ENCODE data around the gene EPB41L4B. TPM values are rescaled to one million over a fixed set of nuclear protein-coding genes. Genes with fewer than 3 reads are reported as not detected.

Gene EPB41L4B
- total and polyA plus RNA-seq, 2 of the 4 experiments (the other 2 are of a cell fraction): 0.36 to 0.54 TPM

- no peak overlapping the region for H4K8ac ChIP-seq (ENCODE audit: low read depth in 2 of 2, low read length in 2 of 2)
- no peaks in the 10 kb centered on the region for H4K20me1 ChIP-seq (ENCODE audit: insufficient read depth, low read length)
- H2AK9ac ChIP-seq (replicated peaks; ENCODE audit: low read depth, low read length, poor library complexity): no peak overlapping the region
- no peaks in the 10 kb centered on the region for H3K36me3 ChIP-seq (ENCODE audit: control insufficient read depth, insufficient read depth, low read length)
- H3K9me3 ChIP-seq (ENCODE audit: control insufficient read depth, insufficient read depth, low read length): no peaks in the 10 kb centered on the region
- DNase-seq (no peak), ATAC-seq (ENCODE audit: low read depth) (no peak)
- no peak overlapping the region for H4K5ac ChIP-seq (ENCODE audit: low read depth, low read length)
- H2BK120ac ChIP-seq (ENCODE audit: low read depth, low read length): no peak overlapping the region
- H3K79me1 ChIP-seq (ENCODE audit: low read depth in 1 of 2, low read length in 2 of 2): no peaks in the 10 kb centered on the region
- no peak overlapping the region for H2AK5ac ChIP-seq (ENCODE audit: low read depth, low read length)
- no peak overlapping the region for H3K27ac ChIP-seq (ENCODE audit: insufficient read depth, low read length)
- H3K14ac ChIP-seq (replicated peaks; ENCODE audit: low read depth, low read length): no peak overlapping the region
- H3K4ac ChIP-seq (ENCODE audit: low read depth, low read length): no peak overlapping the region
- H2AFZ ChIP-seq (replicated peaks; ENCODE audit: low read length, poor library complexity): no peak overlapping the region
- no peak overlapping the region for H4K91ac ChIP-seq (ENCODE audit: insufficient read depth, low read depth, low read length)
- no peak for TF ChIP-seq SMC3 (IDR thresholded peaks at IDR 0.05; ENCODE audit: low read depth, low read length)
- no peak for TF ChIP-seq CEBPB (IDR thresholded peaks at IDR 0.05; ENCODE audit: low read depth, low read length)
- no peak for TF ChIP-seq BHLHE40 (IDR thresholded peaks at IDR 0.05; ENCODE audit: low read depth, low read length)
- no peak for TF ChIP-seq FOS (IDR thresholded peaks at IDR 0.05; ENCODE audit: low read depth, low read length)
- TF ChIP-seq CTCF (conservative IDR thresholded peaks at IDR 0.05; ENCODE audit: low read depth, low read length): no peak
- no peak for TF ChIP-seq MXI1 (IDR thresholded peaks at IDR 0.05; ENCODE audit: borderline replicate concordance, low read depth, low read length)
- TF ChIP-seq POLR2A (IDR thresholded peaks at IDR 0.05; ENCODE audit: low read depth, low read length): no peak
- H3K4me3 ChIP-seq (ENCODE audit: insufficient read depth, low read depth, low read length): no peak overlapping the region
- no peak overlapping the region for H2BK15ac ChIP-seq (ENCODE audit: low read depth, low read length)
- H3K23ac ChIP-seq (ENCODE audit: low read depth, low read length): no peak overlapping the region
- H3K9ac ChIP-seq (ENCODE audit: low read depth, low read length): no peak overlapping the region
- intact Hi-C loops (cut with micrococcal nuclease) (no loop called here), in situ Hi-C loops (cut with MboI; ENCODE audit: low sequenced_read_pairs) (no loop called here), dilution Hi-C loops (cut with HindIII; ENCODE audit: low sequenced_read_pairs, unreplicated experiment) (no loop called here)
- no peak overlapping the region for H3K4me2 ChIP-seq (ENCODE audit: low read depth, low read length)
- H3K4me1 ChIP-seq (ENCODE audit: control insufficient read depth, insufficient read depth, low read length): no peaks in the 10 kb centered on the region
- BruUV-seq (replicated peaks): no TSS peak
- WGBS, 2 experiments (ENCODE audit: extremely low coverage in 2 of 2, insufficient read length in 1 of 2): no CpG with 5 or more reads among the region's 7 CpGs
- no peaks in the 10 kb centered on the region for H3K9me1 ChIP-seq (ENCODE audit: insufficient read depth, low read length)
- no peak overlapping the region for H3K56ac ChIP-seq (ENCODE audit: extremely low read depth, insufficient read depth, low read length)
- no peak overlapping the region for H2BK5ac ChIP-seq (ENCODE audit: low read depth, low read length, poor library complexity, severe bottlenecking)
- ChIA-PET CTCF (no interaction called here), POLR2A (ENCODE audit: unreplicated experiment) (no interaction called here)
- peaks cover 8% of the 10 kb centered on the region for H3K27me3 ChIP-seq (ENCODE audit: control insufficient read depth, insufficient read depth, low read length)
- no peak overlapping the region for H3K18ac ChIP-seq (ENCODE audit: low read depth, low read length)
- no peak overlapping the region for H2BK20ac ChIP-seq (ENCODE audit: low read depth, low read length)
Observed at GRCh38 chr9:109335121-109335520, 14.3 kb upstream of the EPB41L4B start.

Measured in IMR-90 (cell line).